ENCODE results near the gene TTC39B.

Gene TTC39B

DNA sequence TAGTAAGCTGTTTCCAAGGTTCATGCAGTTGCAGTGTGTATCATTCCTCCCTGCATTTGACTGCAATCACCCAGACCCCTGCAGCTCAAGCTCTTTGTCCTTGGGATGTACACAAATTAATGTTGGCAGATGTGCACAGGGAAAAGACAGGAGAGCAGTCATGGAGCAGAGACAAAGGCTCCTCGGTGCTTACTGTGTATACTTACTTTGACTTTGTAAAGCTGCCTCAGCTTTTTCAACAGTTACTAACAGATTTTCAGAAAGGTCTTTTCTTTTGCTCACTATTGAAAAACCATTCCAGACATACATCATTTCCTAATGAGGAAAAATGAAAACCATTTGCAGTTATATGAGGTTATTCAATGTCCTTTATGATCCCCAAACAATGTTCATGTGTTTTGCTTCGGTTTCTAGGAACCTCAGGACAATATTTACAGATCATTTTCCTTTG lies 124.9 kb downstream of the TTC39B start:
- peak overlapping the region; percentile 49 for H3K9ac ChIP-seq (ENCODE audit: insufficient read length)
- no peaks in the 10 kb centered on the region for H3K36me3 ChIP-seq (ENCODE audit: insufficient read depth, low read length)
- peak overlapping the region; percentile 58 for H3K27ac ChIP-seq
- 0 out of 2 replicates have a peak overlapping the region, but pooled peaks have one; percentile 11 for H3K4me3 ChIP-seq
- DNase-seq (ENCODE audit: low read depth, low spot score) = no peak
- no peak for TF ChIP-seq EZH2 (IDR thresholded peaks at IDR 0.05)
- no peak for TF ChIP-seq FOXP2 (optimal IDR thresholded peaks at IDR 0.05; ENCODE audit: control extremely low read depth, extremely low read length, insufficient read depth)
- no peak for TF ChIP-seq POLR2AphosphoS5 (IDR thresholded peaks at IDR 0.05; ENCODE audit: borderline replicate concordance, low read depth, low read length)
- H3K9me3 ChIP-seq (ENCODE audit: low read depth, low read length) = no peaks in the 10 kb centered on the region

DNA sequence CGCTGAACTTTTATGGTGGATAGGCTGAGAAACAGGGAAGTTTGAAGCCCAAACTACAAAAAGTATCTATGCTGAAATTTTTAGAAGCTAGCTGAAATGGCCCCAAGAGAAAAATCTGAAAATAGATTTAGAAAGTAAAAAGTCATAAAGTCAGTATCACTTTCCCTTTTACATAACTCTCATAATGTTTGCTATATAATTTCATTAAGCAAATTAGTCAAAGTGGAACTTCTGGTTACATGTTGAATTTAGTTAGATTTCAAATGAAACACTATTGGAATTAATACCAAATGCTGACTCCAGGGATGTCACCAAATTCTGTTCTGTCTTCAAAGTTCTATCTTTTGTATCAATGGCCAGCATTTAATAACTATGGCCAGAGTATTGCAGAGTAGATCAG lies 126.9 kb downstream of the TTC39B start:
- Histone ChIP-seq H3K9ac (ENCODE audit: insufficient read length) (no peak overlapping the region), H3K27ac (peak overlapping the region; percentile 32), H3K4me3 (no peak overlapping the region), H3K36me3 (ENCODE audit: insufficient read depth, low read length) (no peaks in the 10 kb centered on the region), H3K9me3 (ENCODE audit: low read depth, low read length) (no peaks in the 10 kb centered on the region)
- DNase-seq (ENCODE audit: low read depth, low spot score) = no peak
- TF ChIP-seq POLR2AphosphoS5 (IDR thresholded peaks at IDR 0.05; ENCODE audit: borderline replicate concordance, low read depth, low read length) (no peak), EZH2 (IDR thresholded peaks at IDR 0.05) (no peak), FOXP2 (optimal IDR thresholded peaks at IDR 0.05; ENCODE audit: control extremely low read depth, extremely low read length, insufficient read depth) (no peak)

DNA sequence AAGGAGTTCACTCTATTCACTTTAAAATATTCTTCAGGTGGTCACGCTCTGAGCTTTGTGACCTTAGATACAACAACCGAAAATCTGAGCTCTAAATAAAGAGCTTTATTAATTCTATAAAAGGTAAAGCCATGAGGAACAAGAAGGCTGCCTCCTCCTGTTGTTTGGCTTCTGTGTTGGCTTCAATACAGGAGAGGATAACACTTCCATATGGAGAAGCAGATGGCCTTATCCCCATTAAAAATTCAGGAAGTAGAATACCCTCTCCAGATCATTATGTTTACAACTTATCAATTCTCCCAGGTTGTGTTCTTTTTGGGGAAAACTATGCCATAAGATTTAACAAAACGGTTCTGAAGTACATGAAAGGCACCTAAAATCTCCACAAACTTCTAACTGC lies 128.4 kb downstream of the TTC39B start:
- no peak for DNase-seq (ENCODE audit: low read depth, low spot score)
- TF ChIP-seq POLR2AphosphoS5 (IDR thresholded peaks at IDR 0.05; ENCODE audit: borderline replicate concordance, low read depth, low read length) = no peak
- no peak for TF ChIP-seq EZH2 (IDR thresholded peaks at IDR 0.05)
- no peak for TF ChIP-seq FOXP2 (optimal IDR thresholded peaks at IDR 0.05; ENCODE audit: control extremely low read depth, extremely low read length, insufficient read depth)
- no peaks in the 10 kb centered on the region for H3K36me3 ChIP-seq (ENCODE audit: insufficient read depth, low read length)

DNA sequence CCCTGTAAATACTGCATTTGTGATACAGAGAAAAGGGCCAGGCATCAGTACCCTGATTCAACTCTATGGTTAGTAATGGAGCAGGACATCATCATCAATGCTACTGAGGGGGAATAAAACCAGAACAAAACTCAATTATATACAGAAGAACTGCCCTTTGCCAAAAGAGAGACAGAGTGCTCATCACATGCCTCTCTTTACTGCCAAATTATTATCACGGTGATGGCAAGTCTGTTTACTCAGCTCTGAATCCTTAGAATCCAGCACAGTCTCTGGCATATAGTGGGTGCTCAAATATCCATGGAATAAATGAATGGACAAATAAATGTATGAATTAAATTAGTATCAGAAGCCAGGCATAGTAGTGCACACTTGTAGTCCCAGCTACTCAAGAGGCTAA lies 130.2 kb downstream of the TTC39B start:
- no peak for TF ChIP-seq FOXP2 (optimal IDR thresholded peaks at IDR 0.05; ENCODE audit: control extremely low read depth, extremely low read length, insufficient read depth)
- TF ChIP-seq EZH2 (IDR thresholded peaks at IDR 0.05) = no peak
- TF ChIP-seq POLR2AphosphoS5 (IDR thresholded peaks at IDR 0.05; ENCODE audit: borderline replicate concordance, low read depth, low read length) = no peak
- no peak overlapping the region for H3K9ac ChIP-seq (ENCODE audit: insufficient read length)
- DNase-seq (ENCODE audit: low read depth, low spot score) = no peak
- no peaks in the 10 kb centered on the region for H3K9me3 ChIP-seq (ENCODE audit: low read depth, low read length)
- no peak overlapping the region for H3K4me3 ChIP-seq
- H3K36me3 ChIP-seq (ENCODE audit: insufficient read depth, low read length) = no peaks in the 10 kb centered on the region
- H3K27ac ChIP-seq = no peak overlapping the region

More for the DNA sequence above, 128.4 kb downstream of the TTC39B start:
- no peak overlapping the region for H3K9ac ChIP-seq (ENCODE audit: insufficient read length)
- H3K4me3 ChIP-seq = no peak overlapping the region
- peak overlapping the region; percentile 34; the same call in 1 of the 2 replicates for H3K27ac ChIP-seq
- no peaks in the 10 kb centered on the region for H3K9me3 ChIP-seq (ENCODE audit: low read depth, low read length)

DNA sequence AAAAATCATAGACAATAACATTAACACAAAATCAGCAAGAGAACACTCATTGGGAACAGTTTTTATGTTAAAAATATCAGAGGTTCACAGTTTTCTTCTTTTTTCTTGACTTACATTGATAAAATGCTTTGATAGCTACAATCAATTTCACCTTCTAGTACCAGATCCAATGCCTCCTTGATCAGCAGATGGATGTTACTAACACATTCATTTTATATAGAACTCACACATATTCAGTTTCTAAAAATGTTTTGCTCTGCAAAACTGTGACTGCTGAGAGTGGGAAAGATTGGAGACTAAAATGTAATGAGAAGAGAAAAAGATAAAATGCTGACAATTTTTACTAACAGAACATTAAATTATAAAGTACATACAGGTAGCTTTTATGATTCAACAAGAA lies 143.1 kb downstream of the TTC39B start:
- H3K27ac ChIP-seq = no peak overlapping the region

DNA sequence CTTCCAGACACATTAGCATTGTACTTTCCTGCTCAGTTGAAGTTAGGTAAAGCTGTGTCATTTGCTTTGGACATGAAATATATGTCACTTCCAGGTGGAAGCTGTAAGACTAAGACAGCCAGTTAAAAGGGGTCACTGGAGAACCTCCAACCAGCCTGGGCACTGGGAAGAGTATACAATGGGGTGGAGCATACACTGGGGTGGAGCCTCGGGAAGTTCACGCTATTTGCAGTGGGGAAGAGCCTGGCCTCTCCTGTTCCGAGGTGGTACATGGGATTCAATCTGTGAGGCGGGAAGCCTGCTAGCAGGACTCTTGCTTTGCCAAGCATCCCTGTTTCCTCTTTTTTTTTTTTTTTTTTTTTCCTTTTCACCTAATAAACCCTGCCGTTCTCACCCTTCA lies 145.3 kb downstream of the TTC39B start:
- TF ChIP-seq EZH2 (IDR thresholded peaks at IDR 0.05) = no peak
- TF ChIP-seq POLR2AphosphoS5 (IDR thresholded peaks at IDR 0.05; ENCODE audit: borderline replicate concordance, low read depth, low read length) = no peak
- no peak for TF ChIP-seq FOXP2 (optimal IDR thresholded peaks at IDR 0.05; ENCODE audit: control extremely low read depth, extremely low read length, insufficient read depth)
- Histone ChIP-seq H3K4me3 (no peak overlapping the region), H3K9ac (ENCODE audit: insufficient read length) (no peak overlapping the region), H3K36me3 (ENCODE audit: insufficient read depth, low read length) (no peaks in the 10 kb centered on the region), H3K9me3 (ENCODE audit: low read depth, low read length) (no peaks in the 10 kb centered on the region), H3K27ac (no peak overlapping the region)
- no peak for DNase-seq (ENCODE audit: low read depth, low spot score)

More for the DNA sequence above, 143.1 kb downstream of the TTC39B start:
- H3K9me3 ChIP-seq (ENCODE audit: low read depth, low read length) = no peaks in the 10 kb centered on the region
- no peak overlapping the region for H3K4me3 ChIP-seq
- TF ChIP-seq POLR2AphosphoS5 (IDR thresholded peaks at IDR 0.05; ENCODE audit: borderline replicate concordance, low read depth, low read length) = no peak
- TF ChIP-seq EZH2 (IDR thresholded peaks at IDR 0.05) = no peak
- no peak for TF ChIP-seq FOXP2 (optimal IDR thresholded peaks at IDR 0.05; ENCODE audit: control extremely low read depth, extremely low read length, insufficient read depth)
- no peak for DNase-seq (ENCODE audit: low read depth, low spot score)
- H3K9ac ChIP-seq (ENCODE audit: insufficient read length) = no peak overlapping the region
- H3K36me3 ChIP-seq (ENCODE audit: insufficient read depth, low read length) = no peaks in the 10 kb centered on the region

DNA sequence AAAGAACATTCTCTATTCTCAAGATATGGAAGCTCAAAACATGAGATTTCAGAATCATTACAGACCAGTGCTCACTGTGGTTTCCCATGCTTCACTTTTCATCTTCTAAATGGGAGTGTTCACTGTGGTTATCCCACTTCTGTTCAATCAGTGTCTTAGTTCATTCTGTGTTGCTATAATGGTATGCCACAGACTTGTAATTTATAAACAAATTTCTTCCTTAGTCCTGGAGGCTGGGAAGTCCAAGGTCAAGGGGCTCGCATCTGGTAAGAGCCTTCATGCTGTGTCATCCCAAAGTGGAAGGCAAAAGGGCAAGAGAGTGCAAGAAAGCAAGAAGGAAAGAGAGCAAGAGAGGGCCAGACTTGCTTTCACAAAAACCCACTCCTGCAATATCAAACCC lies 146.3 kb downstream of the TTC39B start:
- H3K9ac ChIP-seq (ENCODE audit: insufficient read length) = no peak overlapping the region
- TF ChIP-seq POLR2AphosphoS5 (IDR thresholded peaks at IDR 0.05; ENCODE audit: borderline replicate concordance, low read depth, low read length) (no peak), FOXP2 (optimal IDR thresholded peaks at IDR 0.05; ENCODE audit: control extremely low read depth, extremely low read length, insufficient read depth) (no peak), EZH2 (IDR thresholded peaks at IDR 0.05) (no peak)
- H3K9me3 ChIP-seq (ENCODE audit: low read depth, low read length) = no peaks in the 10 kb centered on the region
- no peaks in the 10 kb centered on the region for H3K36me3 ChIP-seq (ENCODE audit: insufficient read depth, low read length)
- H3K27ac ChIP-seq = no peak overlapping the region
- DNase-seq (ENCODE audit: low read depth, low spot score) = no peak
- no peak overlapping the region for H3K4me3 ChIP-seq

DNA sequence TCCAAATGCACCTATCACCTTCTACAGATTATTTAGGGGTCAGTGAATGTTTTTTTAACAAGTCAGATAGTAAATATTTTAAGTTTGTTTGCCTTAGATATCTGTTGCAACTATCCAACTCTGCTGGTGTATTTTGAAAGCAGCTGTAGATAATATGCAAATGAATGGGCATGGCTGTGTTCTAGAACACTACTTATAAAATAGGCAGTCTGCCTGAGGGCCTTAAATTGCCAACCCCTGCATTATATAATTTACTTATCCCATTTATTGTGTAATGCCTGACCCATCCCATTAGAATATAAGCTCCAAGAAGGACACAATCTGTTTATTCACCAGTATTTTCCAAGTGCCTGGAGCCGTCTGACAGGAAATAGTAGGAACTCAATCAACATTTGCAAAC lies 149.0 kb downstream of the TTC39B start:
- H3K4me3 ChIP-seq = no peak overlapping the region
- DNase-seq (ENCODE audit: low read depth, low spot score) = peak; percentile 52
- H3K36me3 ChIP-seq (ENCODE audit: insufficient read depth, low read length) = no peaks in the 10 kb centered on the region
- TF ChIP-seq FOXP2 (optimal IDR thresholded peaks at IDR 0.05; ENCODE audit: control extremely low read depth, extremely low read length, insufficient read depth) (no peak), EZH2 (IDR thresholded peaks at IDR 0.05) (no peak), POLR2AphosphoS5 (IDR thresholded peaks at IDR 0.05; ENCODE audit: borderline replicate concordance, low read depth, low read length) (no peak)
- H3K27ac ChIP-seq = no peak overlapping the region
- H3K9me3 ChIP-seq (ENCODE audit: low read depth, low read length) = no peaks in the 10 kb centered on the region
- H3K9ac ChIP-seq (ENCODE audit: insufficient read length) = no peak overlapping the region

DNA sequence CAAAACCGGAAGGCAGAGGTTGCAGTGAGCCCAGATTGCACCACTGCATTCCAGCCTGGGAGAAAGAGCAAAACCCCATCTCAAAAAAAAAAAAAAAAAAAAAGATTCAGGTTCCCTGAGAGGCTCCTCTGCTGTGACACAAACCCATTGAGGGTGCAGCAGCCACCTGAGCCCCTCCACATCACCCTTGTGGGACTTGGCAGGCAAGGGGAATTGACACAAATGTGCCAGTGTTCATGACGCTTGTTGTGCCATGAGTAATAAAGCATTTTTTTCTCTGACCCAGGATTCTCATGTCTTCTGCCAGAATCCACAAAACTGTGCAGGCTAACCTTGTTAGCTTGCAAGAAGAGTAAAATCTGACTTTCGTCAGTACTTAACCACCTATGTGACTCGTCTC lies 149.6 kb downstream of the TTC39B start:
- Histone ChIP-seq H3K4me3 (no peak overlapping the region), H3K9ac (ENCODE audit: insufficient read length) (no peak overlapping the region), H3K27ac (0 out of 2 replicates have a peak overlapping the region, but pooled peaks have one; percentile 13), H3K9me3 (ENCODE audit: low read depth, low read length) (no peaks in the 10 kb centered on the region), H3K36me3 (ENCODE audit: insufficient read depth, low read length) (no peaks in the 10 kb centered on the region)
- TF ChIP-seq POLR2AphosphoS5 (IDR thresholded peaks at IDR 0.05; ENCODE audit: borderline replicate concordance, low read depth, low read length) (no peak), FOXP2 (optimal IDR thresholded peaks at IDR 0.05; ENCODE audit: control extremely low read depth, extremely low read length, insufficient read depth) (no peak), EZH2 (IDR thresholded peaks at IDR 0.05) (no peak)
- no peak for DNase-seq (ENCODE audit: low read depth, low spot score)
